NCI-H2107 treated with DMSO at 0.1 percent for 48 hours (cell line): ENCODE measurements around the gene GCAT.

Experiments
- DNase-seq: peaks from one replicate; lab custom pipeline; 2025; ENCODE audit not compliant: unreplicated experiment; lab: John Stamatoyannopoulos, UW

GCAT gene

GRCh38 chr22:37842015-37842793 lies 34.5 kb downstream of the GCAT start:
- no peak for DNase-seq

- DNase-seq: no peak
Observed at GRCh38 chr22:37843741-37844089, 36.0 kb downstream of the GCAT start.

- DNase-seq: no peak
Observed at GRCh38 chr22:37844904-37845329, 37.2 kb downstream of the GCAT start.

GRCh38 chr22:37846433-37846832 lies 38.7 kb downstream of the GCAT start:
- DNase-seq: no peak

- DNase-seq: no peak
Observed at GRCh38 chr22:37848587-37849088, 40.9 kb downstream of the GCAT start.

GRCh38 chr22:37849089-37849751 lies 41.5 kb downstream of the GCAT start, which contains the start of gene EIF3L:
Gene EIF3L (plus strand): TSS chr22:37849419. CDS start chr22:37849450, 31 bp downstream.
- peak; percentile 3 for DNase-seq

GRCh38 chr22:37850801-37851200 lies 43.1 kb downstream of the GCAT start:
- no peak for DNase-seq

- DNase-seq: no peak
Observed at GRCh38 chr22:37852418-37852817, 44.7 kb downstream of the GCAT start.

GRCh38 chr22:37854946-37855345 lies 47.2 kb downstream of the GCAT start:
- DNase-seq: no peak

- DNase-seq: no peak
Observed at GRCh38 chr22:37855462-37855861, 47.7 kb downstream of the GCAT start.

- DNase-seq: no peak
Observed at GRCh38 chr22:37860796-37861421, 53.2 kb downstream of the GCAT start.

GRCh38 chr22:37862570-37863325 lies 55.0 kb downstream of the GCAT start:
- DNase-seq: no peak

- DNase-seq: no peak
Observed at GRCh38 chr22:37865510-37865909, 57.8 kb downstream of the GCAT start.
